Measurements from ENCODE around the gene SLC39A3. TPM values are rescaled to one million over a fixed set of nuclear protein-coding genes. Genes with fewer than 3 reads are reported as not detected.

Gene SLC39A3
- total RNA-seq, 1 donor from 2014 or later, result 24.0 TPM

DNA sequence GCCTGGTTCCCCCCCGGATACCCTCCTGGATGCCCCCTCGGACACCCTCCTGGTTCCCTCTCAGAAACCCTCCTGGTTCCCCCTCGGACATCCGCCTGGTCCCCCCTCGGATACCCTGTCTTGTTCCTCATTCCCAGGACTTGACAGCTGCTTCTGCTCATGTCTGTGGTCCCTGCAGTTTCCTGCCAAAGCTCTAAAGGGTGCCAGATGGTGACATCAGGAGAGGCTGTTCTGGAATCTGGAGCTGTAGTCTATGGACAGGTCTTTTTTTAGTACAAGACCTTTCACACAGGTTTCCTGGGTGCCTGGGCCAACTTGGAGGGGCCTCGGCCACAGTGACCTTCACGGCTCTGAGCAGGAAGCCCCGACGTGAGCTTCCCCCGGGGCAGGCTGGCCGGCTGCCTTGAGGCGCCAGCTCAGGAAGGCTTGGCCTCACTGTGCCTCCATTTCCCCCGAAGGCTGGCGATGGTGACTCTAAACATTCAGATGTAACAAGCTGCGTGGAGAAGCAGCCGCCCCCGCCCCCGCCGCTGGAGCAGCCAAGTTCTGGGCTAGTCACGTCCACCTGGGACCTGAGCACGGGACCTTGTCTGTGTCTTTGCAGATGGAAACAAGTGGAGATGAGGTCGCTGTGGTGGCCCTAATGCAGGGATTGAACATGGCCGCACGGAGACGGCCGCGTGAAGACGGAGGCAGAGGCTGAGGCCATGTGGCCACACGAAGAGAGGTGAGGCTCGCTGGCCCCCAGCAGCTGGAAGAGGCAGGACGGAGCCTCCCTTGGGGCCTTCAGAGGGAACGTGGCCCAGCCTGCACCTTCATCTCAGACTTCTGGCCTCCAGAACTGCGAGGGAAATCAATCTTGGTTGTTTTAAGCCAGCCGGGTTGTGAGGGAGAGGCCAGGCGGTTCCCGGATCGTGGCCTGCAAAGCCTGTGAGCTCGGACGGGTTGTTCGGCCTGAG is 30.5 kb upstream of the SLC39A3 start:
- H3K27me3 ChIP-seq (ENCODE audit: control insufficient read depth, insufficient read depth, low read length), result no peaks in the 10 kb centered on the region
- TF ChIP-seq, protein P1, sequence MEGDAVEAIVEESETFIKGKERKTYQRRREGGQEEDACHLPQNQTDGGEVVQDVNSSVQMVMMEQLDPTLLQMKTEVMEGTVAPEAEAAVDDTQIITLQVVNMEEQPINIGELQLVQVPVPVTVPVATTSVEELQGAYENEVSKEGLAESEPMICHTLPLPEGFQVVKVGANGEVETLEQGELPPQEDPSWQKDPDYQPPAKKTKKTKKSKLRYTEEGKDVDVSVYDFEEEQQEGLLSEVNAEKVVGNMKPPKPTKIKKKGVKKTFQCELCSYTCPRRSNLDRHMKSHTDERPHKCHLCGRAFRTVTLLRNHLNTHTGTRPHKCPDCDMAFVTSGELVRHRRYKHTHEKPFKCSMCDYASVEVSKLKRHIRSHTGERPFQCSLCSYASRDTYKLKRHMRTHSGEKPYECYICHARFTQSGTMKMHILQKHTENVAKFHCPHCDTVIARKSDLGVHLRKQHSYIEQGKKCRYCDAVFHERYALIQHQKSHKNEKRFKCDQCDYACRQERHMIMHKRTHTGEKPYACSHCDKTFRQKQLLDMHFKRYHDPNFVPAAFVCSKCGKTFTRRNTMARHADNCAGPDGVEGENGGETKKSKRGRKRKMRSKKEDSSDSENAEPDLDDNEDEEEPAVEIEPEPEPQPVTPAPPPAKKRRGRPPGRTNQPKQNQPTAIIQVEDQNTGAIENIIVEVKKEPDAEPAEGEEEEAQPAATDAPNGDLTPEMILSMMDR (IDR thresholded peaks at IDR 0.05; ENCODE audit: insufficient read depth, low read length, severe bottlenecking), result no peak
- DNase-seq (ENCODE audit: low read depth), result no peak
- peaks cover 22% of the 10 kb centered on the region for H3K36me3 ChIP-seq (ENCODE audit: control insufficient read depth, insufficient read depth, low read length)
- H3K4me3 ChIP-seq (ENCODE audit: low read depth, low read length), result no peak overlapping the region
- FAIRE-seq, result no peak

DNA sequence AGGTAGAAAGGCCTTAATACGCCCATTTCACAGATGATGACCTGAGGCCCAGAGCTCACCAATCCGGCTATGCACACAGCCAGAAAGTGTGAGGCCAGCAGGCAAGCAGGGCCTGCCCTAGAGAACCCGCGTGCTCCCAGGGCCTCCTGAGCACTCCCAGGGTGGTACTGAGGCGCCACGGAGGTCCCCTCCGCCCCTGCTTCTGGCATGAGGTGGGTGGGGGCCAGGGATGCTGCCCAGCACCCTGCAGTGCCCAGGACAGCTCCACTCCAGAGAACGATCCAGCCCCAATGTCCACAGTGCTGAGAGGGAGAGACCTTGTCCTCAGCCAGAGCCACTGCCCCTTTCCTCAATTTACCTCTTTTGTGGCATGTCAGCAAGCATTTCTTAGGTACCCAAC is 29.4 kb upstream of the SLC39A3 start:
- FAIRE-seq (no peak), DNase-seq (ENCODE audit: low read depth) (no peak)
- no peaks in the 10 kb centered on the region for H3K27me3 ChIP-seq (ENCODE audit: control insufficient read depth, insufficient read depth, low read length)
- H3K4me3 ChIP-seq (ENCODE audit: low read depth, low read length), result no peak overlapping the region
- TF ChIP-seq, protein P1 (IDR thresholded peaks at IDR 0.05; ENCODE audit: insufficient read depth, low read length, severe bottlenecking), result no peak
- H3K36me3 ChIP-seq (ENCODE audit: control insufficient read depth, insufficient read depth, low read length), result peaks cover 25% of the 10 kb centered on the region

DNA sequence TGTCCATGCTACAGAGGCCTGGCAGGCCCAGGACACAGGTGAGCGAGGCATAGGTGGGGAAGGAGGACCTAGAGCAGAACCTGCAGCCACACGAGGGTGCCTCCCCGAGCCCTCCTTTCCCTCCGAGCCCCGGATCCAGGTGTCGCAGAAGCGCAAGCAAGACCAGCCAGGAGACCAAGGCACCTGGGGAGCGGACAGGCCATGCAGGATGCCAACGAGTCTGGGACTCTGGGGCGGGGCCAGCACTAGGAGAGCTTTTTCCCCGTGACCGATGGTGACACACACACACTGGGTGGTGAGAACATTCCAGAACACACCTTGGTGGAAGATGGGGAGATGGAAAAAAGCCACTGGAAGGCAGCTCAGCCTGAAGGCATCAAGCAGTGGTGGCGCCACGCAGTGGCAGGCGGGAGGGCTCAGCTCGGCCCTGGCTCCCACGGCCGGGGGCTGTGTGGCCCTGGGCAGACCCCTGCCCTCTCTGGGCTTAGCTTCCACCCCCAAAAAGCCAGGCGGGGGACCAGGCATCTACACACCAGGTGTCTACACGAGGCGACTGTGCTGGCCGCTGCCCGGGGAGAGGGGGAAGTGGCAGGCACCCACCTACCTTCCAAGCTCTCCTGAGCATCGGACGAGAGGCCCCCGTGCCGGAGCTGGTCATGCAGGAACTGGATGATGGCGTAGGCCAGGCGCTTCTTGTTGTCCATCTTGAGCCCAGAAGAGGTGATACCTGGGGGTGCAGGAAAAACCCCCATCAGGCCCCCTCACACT is 28.7 kb upstream of the SLC39A3 start:
- TF ChIP-seq, protein P1 (IDR thresholded peaks at IDR 0.05; ENCODE audit: insufficient read depth, low read length, severe bottlenecking), result no peak
- no peak for FAIRE-seq
- H3K36me3 ChIP-seq (ENCODE audit: control insufficient read depth, insufficient read depth, low read length), result peaks cover 23% of the 10 kb centered on the region

DNA sequence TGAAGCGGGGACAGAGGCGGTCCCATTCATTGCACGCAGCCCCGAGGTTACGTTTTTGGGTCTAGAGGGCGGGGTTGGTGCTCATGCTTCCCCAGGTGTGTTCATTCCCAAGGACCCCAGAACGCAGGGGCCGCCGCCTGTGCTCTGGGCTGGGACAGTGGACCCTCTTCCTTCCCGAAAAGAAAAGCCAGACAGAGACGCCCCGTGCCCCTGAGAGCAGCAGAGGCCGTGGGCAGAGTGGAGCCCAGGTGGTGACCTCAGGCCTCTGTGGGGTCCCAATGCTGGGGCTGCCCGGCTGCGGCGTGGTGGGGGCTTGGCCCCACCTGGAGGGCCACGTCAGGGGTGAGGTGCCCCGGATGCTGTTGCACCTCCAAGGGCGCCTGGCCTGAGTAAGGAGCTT is 27.9 kb upstream of the SLC39A3 start:
- TF ChIP-seq, protein P1 (IDR thresholded peaks at IDR 0.05; ENCODE audit: insufficient read depth, low read length, severe bottlenecking), result no peak
- Histone ChIP-seq H3K27me3 (ENCODE audit: control insufficient read depth, insufficient read depth, low read length) (no peaks in the 10 kb centered on the region), H3K4me3 (ENCODE audit: low read depth, low read length) (no peak overlapping the region), H3K36me3 (ENCODE audit: control insufficient read depth, insufficient read depth, low read length) (peaks cover 29% of the 10 kb centered on the region)
- DNase-seq (ENCODE audit: low read depth), result no peak
- no peak for FAIRE-seq

More for the DNA sequence above, 28.7 kb upstream of the SLC39A3 start:
- H3K4me3 ChIP-seq (ENCODE audit: low read depth, low read length), result no peak overlapping the region
- DNase-seq (ENCODE audit: low read depth), result no peak
- H3K27me3 ChIP-seq (ENCODE audit: control insufficient read depth, insufficient read depth, low read length), result no peaks in the 10 kb centered on the region

DNA sequence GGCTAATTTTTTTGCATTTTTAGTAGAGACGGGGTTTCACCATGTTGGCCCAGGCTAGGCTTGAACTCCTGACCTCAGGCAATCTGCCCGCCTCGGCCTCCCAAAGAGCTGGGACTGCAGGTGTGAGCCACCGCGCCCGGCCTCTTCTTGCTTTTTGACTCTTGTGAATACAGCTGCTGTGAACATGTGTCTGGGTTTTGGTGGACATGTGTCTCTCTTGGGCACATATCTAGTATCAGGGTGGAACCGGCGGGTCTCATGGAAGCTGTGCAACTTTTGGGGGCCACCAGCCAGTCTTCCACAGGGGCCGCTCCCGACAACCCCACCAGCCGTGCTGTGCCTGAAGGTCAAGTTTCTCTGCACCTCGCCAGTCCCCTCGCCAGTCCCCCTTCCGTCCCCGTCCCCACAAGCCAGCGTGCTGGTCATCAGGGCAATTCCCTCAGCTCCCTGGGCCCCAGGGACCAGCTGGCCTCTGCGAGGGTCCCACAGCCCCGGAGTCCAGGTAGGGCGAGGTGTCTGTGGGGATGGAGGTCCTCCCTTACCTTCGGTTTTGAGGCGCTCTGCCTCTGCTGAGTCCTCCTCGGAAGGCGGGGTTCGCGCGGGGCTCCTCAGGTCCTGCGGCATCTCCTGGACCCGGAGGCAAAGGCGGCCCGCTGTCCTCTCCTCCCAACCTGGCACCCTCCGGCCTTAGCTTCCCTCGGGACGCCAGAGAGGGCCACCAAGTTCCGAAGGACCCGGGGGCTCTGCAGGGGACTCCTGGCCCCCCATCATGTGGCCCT is 27.0 kb upstream of the SLC39A3 start:
- DNase-seq (ENCODE audit: low read depth) (no peak), FAIRE-seq (no peak)
- Histone ChIP-seq H3K27me3 (ENCODE audit: control insufficient read depth, insufficient read depth, low read length) (no peaks in the 10 kb centered on the region), H3K36me3 (ENCODE audit: control insufficient read depth, insufficient read depth, low read length) (peaks cover 34% of the 10 kb centered on the region), H3K4me3 (ENCODE audit: low read depth, low read length) (no peak overlapping the region)
- TF ChIP-seq, protein P1 (IDR thresholded peaks at IDR 0.05; ENCODE audit: insufficient read depth, low read length, severe bottlenecking), result no peak
